H54 (cell line): ENCODE data around the gene PLAGL1.
A peak's percentile ranks its signal among the peaks of the same experiment; 100 is the strongest.
"Not testable (repeated sequence)": the region's sequence is repeated elsewhere in the genome, so short reads cannot be mapped to it uniquely, and the experiment has no call there.

Source experiments
- DNase-seq: peaks from one replicate; pipeline ENCODE4 v3.0.0; 2011; ENCODE audit warnings: low spot score, mixed read lengths; ENCODE audit not compliant: insufficient read length
- FAIRE-seq: peaks from 3 replicates; lab custom pipeline; 2011; peaks lifted over from hg19 to GRCh38; lab: Jason Lieb, UNC
- POLR2A ChIP-seq: IDR thresholded peaks from 2 replicates; pipeline ENCODE4 v1.6.1; 2011; ENCODE audit warnings: low read depth, mild to moderate bottlenecking, low read length

PLAGL1 gene

DNA sequence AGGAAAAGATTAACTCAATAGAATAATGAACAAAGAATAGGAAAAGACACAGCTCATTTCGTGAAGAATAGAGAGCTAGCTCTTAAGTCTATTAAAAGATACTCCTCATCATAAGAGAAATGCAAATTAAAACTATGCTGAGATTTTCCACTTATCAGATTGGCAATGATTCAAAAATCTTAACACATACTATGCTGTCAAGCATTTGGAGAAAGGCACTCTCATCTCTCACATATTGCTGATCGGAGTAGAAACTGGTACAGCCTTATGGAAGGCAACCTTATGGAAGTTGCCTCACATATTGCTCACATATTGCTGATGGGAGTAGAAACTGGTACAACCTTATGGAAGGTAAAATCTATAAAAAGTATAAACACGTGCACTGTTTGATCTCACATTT is 21.4 kb upstream of the PLAGL1 start:
- FAIRE-seq = no peak

GRCh38 chr6:144027932-144028587 is 20.0 kb upstream of the PLAGL1 start:
- FAIRE-seq = no peak

More for the DNA sequence above, 21.4 kb upstream of the PLAGL1 start:
- no peak for TF ChIP-seq POLR2A
- DNase-seq = no peak

DNA sequence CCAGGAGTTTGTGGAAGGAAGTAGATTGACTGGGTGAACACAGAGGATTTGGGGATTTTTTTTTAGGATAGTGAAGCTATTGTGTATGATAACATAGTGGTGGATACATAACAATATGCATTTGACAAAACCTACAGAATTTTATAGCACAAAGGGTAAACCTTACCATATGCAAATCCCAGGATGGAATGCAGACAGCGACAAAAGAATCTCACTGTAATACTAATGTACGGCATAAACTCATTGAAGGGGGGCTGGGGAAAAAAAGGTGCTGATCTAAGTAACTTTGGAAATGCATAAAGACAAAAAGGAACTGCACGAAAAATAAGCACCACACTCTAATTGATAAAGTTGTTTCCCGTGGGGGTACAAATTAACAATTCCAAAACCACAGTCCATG is 15.2 kb upstream of the PLAGL1 start:
- no peak for TF ChIP-seq POLR2A
- no peak for DNase-seq
- no peak for FAIRE-seq

More at GRCh38 chr6:144027932-144028587, 20.0 kb upstream of the PLAGL1 start:
- DNase-seq = no peak
- no peak for TF ChIP-seq POLR2A

DNA sequence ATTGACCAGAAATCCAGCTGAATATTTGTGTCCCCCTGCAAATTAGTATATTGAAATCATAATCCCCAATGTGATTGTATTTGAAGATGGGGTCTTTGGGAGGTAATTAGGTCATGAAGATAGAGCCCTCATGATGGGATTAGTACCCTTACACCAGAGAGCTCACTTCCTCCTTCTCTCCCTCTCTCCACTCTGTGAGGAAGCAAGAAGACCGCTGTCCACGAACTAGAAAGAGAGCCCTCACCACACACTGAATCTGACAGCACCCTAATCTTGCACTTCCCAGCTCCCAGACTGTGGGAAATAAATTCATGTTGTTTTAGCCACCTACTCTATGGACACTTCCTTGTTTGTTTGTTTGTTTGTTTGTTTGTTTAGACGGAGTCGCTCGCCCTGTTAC is 11.9 kb upstream of the PLAGL1 start:
- FAIRE-seq = no peak
- DNase-seq = no peak
- TF ChIP-seq POLR2A = no peak

DNA sequence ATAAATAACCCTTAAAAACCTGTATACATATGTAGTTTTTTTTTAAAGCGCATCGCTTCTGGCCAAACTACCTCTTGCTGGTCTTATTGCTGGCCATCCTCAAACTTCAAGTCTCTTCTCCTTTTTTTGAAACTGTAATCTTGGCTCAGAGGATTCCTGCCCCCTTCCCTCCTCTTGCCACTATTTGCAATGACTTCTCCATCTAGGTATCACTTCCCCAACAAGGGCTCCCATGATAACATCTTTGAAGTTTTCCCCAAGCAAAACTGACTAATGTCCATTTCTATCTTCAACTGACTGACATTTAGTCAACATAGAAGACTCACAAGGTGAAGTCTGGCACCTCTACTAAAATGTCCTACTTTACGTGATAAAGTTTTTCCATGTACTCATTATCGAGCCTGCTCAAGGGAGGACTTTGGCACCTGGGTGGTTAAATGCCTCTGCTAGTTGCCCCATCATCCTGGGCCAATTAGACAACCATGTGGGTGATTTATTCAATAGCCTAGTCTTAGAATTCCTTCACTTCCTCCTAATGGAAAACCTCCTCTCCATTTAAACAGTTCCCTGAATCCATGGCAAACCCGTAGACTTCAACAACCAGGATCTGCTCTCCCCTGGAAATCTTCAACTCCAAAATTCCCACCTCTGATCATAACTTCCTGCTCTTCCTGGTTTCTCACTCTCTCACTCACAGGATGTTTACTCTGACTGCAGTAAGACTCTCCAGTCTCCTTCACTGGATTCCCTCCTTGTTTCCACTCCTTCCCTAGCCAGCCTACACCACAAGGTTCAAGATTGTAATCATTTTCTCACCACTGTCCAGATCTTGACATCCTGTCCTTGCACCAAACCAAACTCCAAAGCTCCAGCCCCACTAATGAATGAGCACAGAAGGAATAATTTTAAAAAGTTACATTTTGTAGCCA is 9.4 kb upstream of the PLAGL1 start:
- DNase-seq (no peak), FAIRE-seq (no peak)
- TF ChIP-seq POLR2A = no peak

GRCh38 chr6:144013486-144013909 is 5.4 kb upstream of the PLAGL1 start:
- no peak for TF ChIP-seq POLR2A
- FAIRE-seq (peak; percentile 52), DNase-seq (peak; percentile 27)

- peak; percentile 19 for DNase-seq
Measured at GRCh38 chr6:144012534-144012933, 4.5 kb upstream of the PLAGL1 start.

DNA sequence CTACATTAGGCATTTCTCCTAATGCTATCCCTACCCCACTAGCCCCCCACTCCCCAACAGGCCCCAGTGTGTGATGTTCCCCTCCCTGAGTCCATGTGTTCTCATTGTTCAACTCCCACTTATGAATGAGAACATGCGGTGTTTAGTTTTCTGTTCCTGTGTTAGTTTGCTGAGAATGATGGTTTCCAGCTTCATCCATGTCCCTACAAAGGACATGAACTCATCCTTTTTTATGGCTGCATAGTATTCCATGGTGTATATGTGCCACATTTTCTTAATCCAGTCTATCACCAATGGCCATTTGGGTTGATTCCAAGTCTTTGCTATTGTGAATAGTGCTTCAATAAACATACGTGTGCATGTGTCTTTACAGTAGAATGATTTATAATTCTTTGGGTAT is 1.6 kb upstream of the PLAGL1 start:
- not testable (repeated sequence) for FAIRE-seq, DNase-seq

More at GRCh38 chr6:144012534-144012933, 4.5 kb upstream of the PLAGL1 start:
- TF ChIP-seq POLR2A = no peak
- no peak for FAIRE-seq

DNA sequence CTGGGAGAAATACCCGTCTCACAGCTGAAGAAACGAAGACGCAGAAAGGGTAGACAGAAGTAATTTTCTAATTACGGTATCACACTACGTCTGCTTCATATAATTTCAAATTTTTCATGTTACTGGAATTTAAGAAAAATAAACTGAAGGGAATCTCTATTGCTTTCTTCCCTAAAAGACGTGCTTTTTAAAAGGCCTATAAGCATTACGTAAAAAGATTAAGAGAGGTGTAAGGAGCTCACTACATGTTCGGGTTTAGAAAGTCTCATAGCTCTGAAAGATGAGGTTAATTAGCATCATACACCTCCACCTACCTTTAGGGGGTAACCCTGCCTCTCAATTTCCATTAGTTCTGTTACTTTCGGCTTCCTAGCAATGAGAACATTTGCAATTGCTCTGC is 787 bp upstream of the PLAGL1 start:
- no peak for FAIRE-seq
- TF ChIP-seq POLR2A = no peak
- DNase-seq = no peak

DNA sequence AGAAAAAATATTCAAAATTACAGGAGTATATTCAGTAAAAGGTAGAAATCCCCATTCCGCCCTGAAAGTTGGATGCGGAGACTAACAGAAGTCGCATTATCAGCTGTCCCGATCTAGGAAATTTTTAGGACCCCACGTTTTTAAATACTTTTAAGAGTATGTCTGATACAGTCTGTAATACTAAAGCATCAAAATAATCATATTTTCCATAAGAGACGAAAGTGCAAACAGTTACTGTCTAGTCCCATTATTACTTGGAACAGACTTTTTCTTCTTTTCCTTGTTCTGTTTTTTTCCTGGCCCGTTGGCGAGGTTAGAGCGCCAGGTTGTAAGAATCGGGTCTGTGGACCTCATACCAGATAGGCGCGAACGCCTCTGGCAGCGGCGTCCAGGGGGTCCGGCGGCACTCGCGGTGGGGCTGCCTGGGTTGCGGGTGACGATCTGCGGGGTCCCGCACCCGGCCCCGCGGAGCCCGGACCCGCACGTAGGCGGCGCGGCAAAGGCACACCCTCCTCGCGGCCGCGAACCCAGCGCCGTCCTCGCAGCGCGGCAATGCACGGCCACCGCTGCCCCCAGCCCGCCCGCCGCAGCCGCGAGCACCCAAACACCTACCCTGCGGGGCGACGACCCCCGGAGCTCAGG is 460 bp downstream of the PLAGL1 start:
- DNase-seq (no peak), FAIRE-seq (no peak)
- no peak for TF ChIP-seq POLR2A

GRCh38 chr6:144006736-144007477 is 1.2 kb downstream of the PLAGL1 start:
- DNase-seq (no peak), FAIRE-seq (peak; percentile 38)
- no peak for TF ChIP-seq POLR2A

DNA sequence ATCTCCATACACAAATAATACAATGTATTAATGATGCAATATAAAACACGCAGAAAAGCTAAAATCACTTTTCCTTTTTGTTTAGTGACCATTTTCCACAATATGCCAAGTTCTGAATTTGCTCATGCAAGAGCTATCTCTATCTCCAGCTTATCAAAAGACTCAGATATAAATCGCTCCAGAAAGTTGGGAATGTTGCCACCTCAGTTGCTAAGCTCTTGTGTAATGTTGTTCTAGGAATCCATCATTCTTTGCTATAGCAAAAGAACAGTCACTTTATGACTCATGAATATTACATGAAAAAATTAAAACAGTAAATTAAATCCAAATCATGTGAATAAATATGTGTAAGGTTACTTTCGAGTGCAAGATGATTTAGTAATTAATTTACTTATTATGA is 8.7 kb downstream of the PLAGL1 start:
- TF ChIP-seq POLR2A = no peak
- no peak for DNase-seq
- FAIRE-seq = no peak

DNA sequence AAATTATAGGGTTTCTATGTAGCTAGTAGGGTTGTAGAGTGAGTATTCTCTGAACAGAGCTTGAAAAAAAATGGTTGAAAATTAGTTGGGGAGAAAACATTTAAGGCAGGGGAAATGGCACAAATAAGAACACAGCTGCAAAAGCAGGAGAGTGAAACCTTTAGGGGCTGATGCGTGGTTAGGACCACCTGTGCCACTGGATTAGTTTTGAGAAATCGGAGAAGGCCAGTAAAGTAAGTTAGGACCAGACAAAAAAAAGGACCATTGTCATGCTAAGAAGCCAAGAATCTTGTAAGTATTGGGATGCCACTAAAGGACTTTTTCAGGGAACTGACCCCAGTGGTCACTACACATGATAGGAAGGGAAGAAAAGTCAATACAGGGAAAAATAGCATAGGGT is 9.4 kb downstream of the PLAGL1 start:
- no peak for DNase-seq
- no peak for TF ChIP-seq POLR2A
- no peak for FAIRE-seq

GRCh38 chr6:143993965-143994646 is 14.0 kb downstream of the PLAGL1 start:
- TF ChIP-seq POLR2A = no peak
- FAIRE-seq = no peak
- DNase-seq = no peak
